ENCODE measurements around the gene LGALS7. TPM values are rescaled to one million over a fixed set of nuclear protein-coding genes. Genes with fewer than 3 reads are reported as not detected.
A peak's percentile ranks its signal among the peaks of the same experiment; 100 is the strongest.
"Not testable (repeated sequence)": the region's sequence is repeated elsewhere in the genome, so short reads cannot be mapped to it uniquely, and the experiment has no call there.

Gene LGALS7
- polyA plus RNA-seq, 1 experiment, result not detected

- H3K36me3 ChIP-seq (ENCODE audit: control insufficient read depth, insufficient read depth, low read length), result no peaks in the 10 kb centered on the region
- POLR2A ChIA-PET, result no interaction called here
- TF ChIP-seq, protein P1, sequence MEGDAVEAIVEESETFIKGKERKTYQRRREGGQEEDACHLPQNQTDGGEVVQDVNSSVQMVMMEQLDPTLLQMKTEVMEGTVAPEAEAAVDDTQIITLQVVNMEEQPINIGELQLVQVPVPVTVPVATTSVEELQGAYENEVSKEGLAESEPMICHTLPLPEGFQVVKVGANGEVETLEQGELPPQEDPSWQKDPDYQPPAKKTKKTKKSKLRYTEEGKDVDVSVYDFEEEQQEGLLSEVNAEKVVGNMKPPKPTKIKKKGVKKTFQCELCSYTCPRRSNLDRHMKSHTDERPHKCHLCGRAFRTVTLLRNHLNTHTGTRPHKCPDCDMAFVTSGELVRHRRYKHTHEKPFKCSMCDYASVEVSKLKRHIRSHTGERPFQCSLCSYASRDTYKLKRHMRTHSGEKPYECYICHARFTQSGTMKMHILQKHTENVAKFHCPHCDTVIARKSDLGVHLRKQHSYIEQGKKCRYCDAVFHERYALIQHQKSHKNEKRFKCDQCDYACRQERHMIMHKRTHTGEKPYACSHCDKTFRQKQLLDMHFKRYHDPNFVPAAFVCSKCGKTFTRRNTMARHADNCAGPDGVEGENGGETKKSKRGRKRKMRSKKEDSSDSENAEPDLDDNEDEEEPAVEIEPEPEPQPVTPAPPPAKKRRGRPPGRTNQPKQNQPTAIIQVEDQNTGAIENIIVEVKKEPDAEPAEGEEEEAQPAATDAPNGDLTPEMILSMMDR (IDR thresholded peaks at IDR 0.05; ENCODE audit: insufficient read depth, low read depth, low read length), result no peak
- CTCF ChIA-PET, result no interaction called here
- H3K4me3 ChIP-seq (ENCODE audit: low read depth, low read length), result no peak overlapping the region
- no peaks in the 10 kb centered on the region for H3K27me3 ChIP-seq (ENCODE audit: control insufficient read depth, insufficient read depth, low read length)
- DNase-seq (ENCODE audit: low read depth), result no peak
These were observed 22.8 kb upstream of the LGALS7 start for GRCh38 chr19:38796154-38796553.

- TF ChIP-seq, protein P1 (IDR thresholded peaks at IDR 0.05; ENCODE audit: insufficient read depth, low read depth, low read length), result no peak
- POLR2A ChIA-PET, result no interaction called here
- DNase-seq (ENCODE audit: low read depth), result no peak
These were observed 22.2 kb upstream of the LGALS7 start for GRCh38 chr19:38795549-38795948.

DNA sequence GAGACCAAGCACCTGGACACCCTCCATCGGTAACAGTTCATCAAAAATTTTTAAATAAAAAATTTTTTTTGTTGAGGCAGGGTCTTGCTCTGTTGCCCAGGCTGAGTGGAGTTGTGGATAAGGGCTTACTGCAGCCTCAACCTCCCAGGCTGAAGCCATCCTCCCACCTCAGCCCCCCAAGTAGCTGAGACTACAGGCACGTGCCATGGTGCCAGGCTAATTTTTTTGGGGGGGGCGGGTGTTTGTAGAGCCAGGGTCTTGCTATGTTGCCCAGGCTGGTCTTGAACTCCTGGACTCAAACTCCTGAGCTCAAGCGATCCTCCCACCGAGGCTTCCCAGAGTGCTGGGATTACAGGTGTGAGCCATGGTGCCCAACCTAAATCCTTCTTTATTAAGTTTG, 20.4 kb upstream of the LGALS7 start:
- POLR2A ChIA-PET, result no interaction called here
- CTCF ChIA-PET, result no interaction called here
- DNase-seq (ENCODE audit: low read depth), result no peak
- Histone ChIP-seq H3K4me3 (ENCODE audit: low read depth, low read length) (no peak overlapping the region), H3K36me3 (ENCODE audit: control insufficient read depth, insufficient read depth, low read length) (no peaks in the 10 kb centered on the region), H3K27me3 (ENCODE audit: control insufficient read depth, insufficient read depth, low read length) (no peaks in the 10 kb centered on the region)
- TF ChIP-seq, protein P1 (IDR thresholded peaks at IDR 0.05; ENCODE audit: insufficient read depth, low read depth, low read length), result no peak

More at GRCh38 chr19:38795549-38795948, 22.2 kb upstream of the LGALS7 start:
- CTCF ChIA-PET, result no interaction called here
- Histone ChIP-seq H3K4me3 (ENCODE audit: low read depth, low read length) (no peak overlapping the region), H3K27me3 (ENCODE audit: control insufficient read depth, insufficient read depth, low read length) (no peaks in the 10 kb centered on the region), H3K36me3 (ENCODE audit: control insufficient read depth, insufficient read depth, low read length) (no peaks in the 10 kb centered on the region)

DNA sequence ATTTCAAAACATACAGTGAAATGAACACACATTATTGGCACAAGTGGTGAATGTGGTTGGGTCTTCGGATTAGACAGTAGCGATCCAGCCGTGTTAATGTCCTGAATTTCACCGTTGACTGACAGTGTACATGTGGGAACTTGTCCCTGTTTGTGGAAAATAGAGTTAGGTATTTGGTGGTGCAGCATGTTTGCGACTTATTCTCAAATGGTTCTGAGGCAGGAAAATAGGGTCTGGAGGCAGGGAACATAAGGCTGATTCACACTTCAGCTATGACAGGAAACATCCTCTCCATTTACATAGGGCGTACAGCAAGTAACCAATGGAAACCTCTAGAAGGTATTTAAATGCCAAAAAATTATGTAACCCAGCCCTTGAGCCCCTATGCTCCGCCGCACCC, 19.9 kb upstream of the LGALS7 start:
- no peak for DNase-seq (ENCODE audit: low read depth)
- TF ChIP-seq, protein P1 (IDR thresholded peaks at IDR 0.05; ENCODE audit: insufficient read depth, low read depth, low read length), result no peak
- Histone ChIP-seq H3K27me3 (ENCODE audit: control insufficient read depth, insufficient read depth, low read length) (no peaks in the 10 kb centered on the region), H3K36me3 (ENCODE audit: control insufficient read depth, insufficient read depth, low read length) (no peaks in the 10 kb centered on the region), H3K4me3 (ENCODE audit: low read depth, low read length) (no peak overlapping the region)
- ChIA-PET POLR2A (no interaction called here), CTCF (no interaction called here)

DNA sequence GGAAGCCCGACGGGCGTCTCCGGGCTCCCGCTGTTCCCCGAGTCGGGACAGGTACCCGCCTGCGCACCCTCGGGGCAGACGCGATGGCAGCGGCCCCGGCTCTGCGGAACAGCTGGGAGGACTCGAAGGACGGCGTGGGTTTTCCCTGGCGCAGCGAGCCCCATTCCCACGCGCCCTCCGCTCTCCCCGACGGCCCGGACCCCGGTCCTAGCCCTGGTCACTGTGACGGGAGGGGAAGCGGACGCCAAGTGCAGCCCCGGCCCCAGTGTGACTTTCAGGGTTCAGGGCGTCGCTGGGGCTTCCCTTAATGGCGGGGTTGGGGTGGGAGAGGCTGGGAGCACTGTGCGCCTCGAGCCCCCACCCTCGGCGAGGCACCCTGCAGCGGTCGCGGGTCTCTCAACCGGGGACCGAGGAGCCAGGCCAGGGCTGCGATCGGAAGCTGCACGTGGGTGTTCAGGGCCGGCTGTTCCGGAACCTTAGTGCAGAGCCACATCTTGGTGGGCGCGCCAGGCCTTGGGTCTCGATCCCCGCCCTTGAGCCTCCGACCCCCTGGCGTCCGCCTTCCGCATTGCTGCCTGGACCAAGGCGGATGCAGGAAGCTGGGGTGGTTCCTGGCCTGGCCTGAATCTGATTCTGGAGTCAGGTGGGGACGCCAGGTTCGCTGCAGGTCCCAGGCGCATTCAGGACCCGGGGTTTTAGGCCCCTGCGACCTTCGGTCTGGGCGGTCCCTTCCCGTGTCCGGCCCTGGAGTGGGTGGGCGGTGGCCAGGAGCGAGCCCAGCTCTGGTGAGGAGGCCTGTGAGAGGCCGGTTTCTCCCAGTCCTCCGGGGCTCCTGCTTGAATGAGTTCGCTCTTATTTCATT, 19.2 kb upstream of the LGALS7 start:
- ChIA-PET POLR2A (no interaction called here), CTCF (no interaction called here)
- no peaks in the 10 kb centered on the region for H3K27me3 ChIP-seq (ENCODE audit: control insufficient read depth, insufficient read depth, low read length)
- H3K4me3 ChIP-seq (ENCODE audit: low read depth, low read length), result no peak overlapping the region
- no peaks in the 10 kb centered on the region for H3K36me3 ChIP-seq (ENCODE audit: control insufficient read depth, insufficient read depth, low read length)
- TF ChIP-seq, protein P1 (IDR thresholded peaks at IDR 0.05; ENCODE audit: insufficient read depth, low read depth, low read length), result peak; percentile 38
- DNase-seq (ENCODE audit: low read depth), result no peak

DNA sequence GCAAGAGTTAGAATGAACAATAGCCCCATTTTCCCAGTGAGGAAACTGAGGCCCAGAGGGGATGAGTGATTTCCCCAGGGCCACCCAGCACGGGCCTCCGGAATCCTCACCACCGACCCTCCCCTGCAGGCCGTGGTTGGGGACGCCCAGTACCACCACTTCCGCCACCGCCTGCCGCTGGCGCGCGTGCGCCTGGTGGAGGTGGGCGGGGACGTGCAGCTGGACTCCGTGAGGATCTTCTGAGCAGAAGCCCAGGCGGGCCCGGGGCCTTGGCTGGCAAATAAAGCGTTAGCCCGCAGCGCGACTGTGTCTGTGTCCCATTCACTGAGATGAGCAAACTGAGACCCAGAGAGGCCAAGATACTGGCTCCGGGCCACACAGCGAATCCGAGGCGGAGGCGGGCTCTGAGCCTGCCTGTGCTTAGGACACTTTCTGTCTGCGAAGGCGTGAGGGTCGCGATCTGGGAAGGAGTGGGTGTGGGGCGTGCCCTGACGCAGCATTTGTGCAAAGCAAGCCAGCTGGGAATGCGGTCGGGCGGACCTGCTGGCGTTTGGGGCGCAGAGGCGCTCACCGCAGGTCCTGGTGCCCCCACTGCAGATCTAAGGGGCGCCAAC, 18.2 kb upstream of the LGALS7 start:
- POLR2A ChIA-PET, result not testable (repeated sequence)

DNA sequence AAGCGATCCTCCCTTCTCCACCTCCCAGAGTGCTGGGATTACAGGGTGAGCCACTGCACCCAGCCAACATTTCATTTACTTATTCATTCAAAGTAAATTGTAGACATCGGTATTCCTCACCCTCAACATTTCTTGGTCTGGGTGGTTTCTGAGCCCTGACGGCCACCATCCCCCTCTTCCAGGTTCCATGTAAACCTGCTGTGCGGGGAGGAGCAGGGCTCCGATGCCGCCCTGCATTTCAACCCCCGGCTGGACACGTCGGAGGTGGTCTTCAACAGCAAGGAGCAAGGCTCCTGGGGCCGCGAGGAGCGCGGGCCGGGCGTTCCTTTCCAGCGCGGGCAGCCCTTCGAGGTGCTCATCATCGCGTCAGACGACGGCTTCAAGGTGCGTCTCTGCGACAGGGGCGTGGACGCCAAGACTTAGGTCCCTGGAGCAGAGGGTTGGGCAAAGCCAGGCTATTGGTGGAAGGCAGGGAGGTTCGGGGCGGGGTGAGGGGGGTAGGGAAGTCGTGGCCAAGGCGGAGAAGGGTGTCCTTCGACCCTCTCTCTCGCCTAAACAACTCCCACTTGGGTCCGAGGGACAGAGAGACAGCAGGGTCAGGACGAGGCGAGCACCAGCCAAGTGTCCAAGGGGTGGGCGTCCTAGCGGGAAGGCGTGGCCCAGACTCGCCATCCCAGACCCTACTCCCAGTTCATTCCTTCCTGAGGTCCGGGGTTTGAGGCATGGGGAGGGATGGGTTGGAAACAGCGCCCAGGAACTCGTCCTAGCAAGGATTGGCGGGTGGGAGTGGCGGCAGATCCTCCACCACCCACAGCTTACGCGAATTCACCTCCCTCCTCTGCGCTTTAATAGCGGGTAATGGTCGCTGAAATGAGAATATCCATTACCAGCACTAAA, 17.4 kb upstream of the LGALS7 start:
- CTCF ChIA-PET; H3K4me3 ChIP-seq (ENCODE audit: low read depth, low read length); POLR2A ChIA-PET; H3K36me3 ChIP-seq (ENCODE audit: control insufficient read depth, insufficient read depth, low read length); H3K27me3 ChIP-seq (ENCODE audit: control insufficient read depth, insufficient read depth, low read length); DNase-seq (ENCODE audit: low read depth): not testable (repeated sequence)

More for the DNA sequence above, 18.2 kb upstream of the LGALS7 start:
- CTCF ChIA-PET; H3K36me3 ChIP-seq (ENCODE audit: control insufficient read depth, insufficient read depth, low read length); H3K27me3 ChIP-seq (ENCODE audit: control insufficient read depth, insufficient read depth, low read length); H3K4me3 ChIP-seq (ENCODE audit: low read depth, low read length); DNase-seq (ENCODE audit: low read depth): not testable (repeated sequence)
